HG03039 (cell line): ENCODE results near the gene CRISP3.
"Not testable (repeated sequence)": the region's sequence is repeated elsewhere in the genome, so short reads cannot be mapped to it uniquely, and the experiment has no call there.

Source experiments
- ATAC-seq: cut with Tn5 transposase; IDR thresholded peaks from one replicate; pipeline ENCODE4 v1.9.1; 2021; ENCODE audit warnings: mild to moderate bottlenecking, moderate library complexity; ENCODE audit not compliant: unreplicated experiment

The CRISP3 gene, protein sequence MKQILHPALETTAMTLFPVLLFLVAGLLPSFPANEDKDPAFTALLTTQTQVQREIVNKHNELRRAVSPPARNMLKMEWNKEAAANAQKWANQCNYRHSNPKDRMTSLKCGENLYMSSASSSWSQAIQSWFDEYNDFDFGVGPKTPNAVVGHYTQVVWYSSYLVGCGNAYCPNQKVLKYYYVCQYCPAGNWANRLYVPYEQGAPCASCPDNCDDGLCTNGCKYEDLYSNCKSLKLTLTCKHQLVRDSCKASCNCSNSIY

DNA sequence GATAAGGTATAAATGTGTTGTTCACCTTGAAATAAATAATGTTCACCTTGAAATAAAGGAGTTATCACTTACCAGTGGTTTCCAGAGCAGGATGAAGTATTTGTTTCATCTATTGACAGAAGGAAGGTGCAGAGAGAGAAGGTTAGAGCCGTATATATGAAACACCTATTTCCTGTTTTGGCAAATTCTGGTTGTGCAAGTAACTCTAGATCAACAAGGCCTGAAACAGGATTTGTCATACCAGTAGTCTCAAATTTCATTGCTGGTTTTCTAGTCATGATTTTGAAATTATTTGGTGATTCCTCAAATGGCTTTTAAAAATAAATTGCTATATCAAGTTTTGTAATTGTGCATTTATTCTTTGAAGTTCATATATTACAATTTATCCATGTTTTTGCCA, at the start of gene CRISP3:
TSS of gene CRISP3 (minus strand) at position 130 of the 400 bp plus-strand sequence. CDS start at position 109, 21 bp downstream.
- no peak for ATAC-seq

DNA sequence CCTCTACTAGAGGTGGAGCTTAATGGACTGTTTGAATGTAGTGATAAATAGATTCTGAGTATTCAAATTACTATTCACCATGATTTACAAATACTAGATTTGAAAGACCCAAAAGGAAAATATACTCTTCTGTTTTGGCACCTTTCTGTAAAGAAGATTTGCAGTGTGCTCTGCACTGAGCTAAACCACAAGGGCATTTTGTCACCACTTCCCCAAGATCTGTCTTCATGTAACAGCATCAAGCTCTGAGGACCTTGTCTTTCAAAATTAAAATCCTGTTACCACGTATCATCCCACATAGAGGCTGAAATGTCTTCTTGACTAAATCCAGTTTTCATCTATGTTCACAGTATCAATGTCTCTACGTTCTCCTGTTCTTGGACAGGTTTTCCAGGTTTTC, 46.2 kb upstream of the CRISP3 start:
- ATAC-seq: no peak

DNA sequence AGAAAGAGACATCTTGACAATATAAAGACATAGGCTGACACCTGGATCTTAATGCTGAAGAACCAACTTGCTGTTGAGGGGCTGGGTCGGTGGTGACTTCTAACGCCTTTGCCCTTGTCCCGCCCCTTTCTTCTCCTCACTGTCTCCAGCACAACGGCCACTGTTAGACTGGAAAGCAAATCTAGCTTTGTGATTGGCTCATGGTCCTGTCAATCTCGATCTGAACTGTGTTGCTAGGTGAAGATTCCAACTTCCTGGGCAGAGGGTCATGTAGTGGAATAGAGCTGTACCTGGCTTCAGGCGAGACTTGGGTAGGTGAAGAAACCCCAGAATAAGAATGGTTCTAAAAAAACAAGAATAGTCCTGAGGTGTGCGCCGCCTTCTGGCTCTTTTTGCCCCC, 43.0 kb upstream of the CRISP3 start, which contains the start of gene PGK2:
TSS of gene PGK2 (minus strand) at position 110 of the 400 bp plus-strand sequence. CDS start at position 12, 98 bp downstream.
- no peak for ATAC-seq

DNA sequence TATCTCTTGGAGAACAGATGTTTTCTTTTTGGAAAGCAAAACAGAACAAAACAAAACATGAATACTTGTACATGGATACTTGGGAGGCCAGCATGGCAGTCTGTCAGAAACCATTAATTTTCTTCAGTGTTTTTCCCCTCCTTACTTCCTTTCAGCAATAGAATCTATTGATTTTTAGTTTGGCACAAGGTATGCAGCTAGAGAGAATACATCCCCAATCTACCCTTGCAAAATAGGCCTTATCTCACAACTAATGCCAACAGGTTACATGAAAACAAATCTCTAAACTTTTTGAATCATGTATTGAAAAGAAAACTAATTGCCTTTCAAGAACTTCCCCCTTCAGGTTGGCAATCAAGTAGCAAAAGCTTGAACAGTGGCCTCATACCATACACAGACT, 40.1 kb upstream of the CRISP3 start:
- ATAC-seq: no peak

DNA sequence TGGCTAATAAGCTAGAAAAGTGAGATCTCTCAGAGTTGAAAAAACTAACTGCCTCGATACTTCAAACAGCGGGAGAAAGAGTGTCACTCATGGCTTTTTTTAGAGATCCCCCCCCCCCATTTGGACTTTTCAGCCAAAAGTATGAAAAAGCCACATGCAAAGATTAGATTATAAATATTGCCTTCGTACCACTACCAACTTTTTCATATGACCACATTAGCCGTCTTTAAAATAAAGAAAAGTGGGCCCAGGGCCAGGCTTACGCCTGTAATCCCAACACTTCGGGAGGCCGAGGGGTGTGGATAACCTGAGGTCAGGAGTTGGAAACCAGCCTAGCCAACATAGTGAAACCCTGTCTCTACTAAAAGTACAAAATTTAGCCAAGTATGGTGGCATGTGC, 38.5 kb upstream of the CRISP3 start:
- ATAC-seq: no peak

DNA sequence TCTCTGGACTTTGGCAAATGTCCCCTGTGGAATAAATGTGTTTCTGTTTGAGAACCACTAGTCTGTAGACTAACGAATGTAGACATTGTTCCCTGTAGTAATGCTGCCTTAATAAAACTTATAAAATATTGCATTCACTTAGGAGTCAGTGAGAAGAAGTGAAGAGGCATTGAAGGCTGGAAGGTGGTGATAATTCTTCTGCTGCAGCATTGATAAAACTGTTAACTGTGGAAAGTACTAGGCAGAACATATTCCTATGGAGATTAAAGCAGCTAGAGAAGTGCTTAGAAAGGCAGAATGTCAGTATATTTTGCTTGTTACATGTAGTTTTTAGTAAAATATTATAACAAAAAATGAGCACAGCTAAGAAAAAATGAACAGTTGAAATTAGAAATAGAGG, 38.1 kb upstream of the CRISP3 start:
- ATAC-seq: no peak

DNA sequence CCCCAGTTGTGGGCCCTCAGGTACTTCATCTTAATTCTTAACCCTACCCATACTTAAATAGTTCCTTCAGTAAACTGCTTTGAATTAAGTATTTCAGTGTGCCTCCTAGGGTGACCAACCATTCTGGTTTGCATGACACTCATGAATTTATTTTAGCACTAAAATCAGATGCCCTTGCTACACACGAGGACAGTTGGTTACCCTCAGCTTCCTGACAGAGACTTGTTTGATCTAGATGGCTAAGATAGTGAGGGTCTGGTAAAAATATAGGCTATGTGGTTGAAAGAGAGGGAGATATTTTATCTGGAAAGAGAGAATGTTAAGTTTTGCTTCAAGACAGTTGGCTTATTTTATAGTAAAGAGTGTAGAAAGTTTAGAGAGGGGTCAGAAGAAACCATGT, 32.3 kb upstream of the CRISP3 start:
- ATAC-seq: no peak

DNA sequence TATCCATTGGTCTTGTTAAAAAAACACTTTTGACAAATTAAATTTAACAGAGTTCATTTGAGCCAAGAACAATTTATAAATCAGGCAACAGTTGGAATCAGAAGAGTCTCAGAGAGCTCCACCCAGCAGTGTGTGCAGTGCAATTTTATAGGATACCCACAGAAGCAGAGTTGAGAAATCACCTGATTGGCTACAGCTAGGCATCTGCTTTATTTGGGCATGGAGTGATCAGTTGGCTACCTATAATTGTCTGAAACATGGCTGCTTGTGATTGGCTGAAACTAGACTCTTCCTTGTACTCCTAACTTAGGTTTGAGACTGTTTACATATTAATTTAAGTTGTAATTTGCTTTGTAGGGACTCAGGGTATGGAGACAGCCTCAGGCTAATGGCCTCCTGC, 30.9 kb upstream of the CRISP3 start:
- no peak for ATAC-seq

DNA sequence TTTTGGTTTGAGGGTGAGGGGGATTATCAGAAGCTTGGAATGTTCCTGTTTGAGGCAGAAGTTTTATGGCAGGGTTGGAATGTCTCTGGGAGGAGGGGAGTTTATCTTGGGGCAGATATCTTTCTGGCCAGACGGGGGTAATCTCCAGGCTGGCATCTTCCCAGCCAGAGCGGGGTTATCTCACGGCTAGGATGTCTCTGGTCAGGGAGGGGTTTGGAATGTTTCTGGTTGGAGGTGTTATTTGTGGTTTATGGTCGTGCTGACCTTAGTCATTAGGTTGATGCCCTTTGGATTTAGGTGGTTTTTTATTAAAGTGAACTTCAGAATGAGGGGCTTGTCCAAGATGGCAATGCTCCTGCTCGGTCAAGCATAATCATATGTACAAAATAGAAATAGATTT, 28.1 kb upstream of the CRISP3 start:
- ATAC-seq: no peak

DNA sequence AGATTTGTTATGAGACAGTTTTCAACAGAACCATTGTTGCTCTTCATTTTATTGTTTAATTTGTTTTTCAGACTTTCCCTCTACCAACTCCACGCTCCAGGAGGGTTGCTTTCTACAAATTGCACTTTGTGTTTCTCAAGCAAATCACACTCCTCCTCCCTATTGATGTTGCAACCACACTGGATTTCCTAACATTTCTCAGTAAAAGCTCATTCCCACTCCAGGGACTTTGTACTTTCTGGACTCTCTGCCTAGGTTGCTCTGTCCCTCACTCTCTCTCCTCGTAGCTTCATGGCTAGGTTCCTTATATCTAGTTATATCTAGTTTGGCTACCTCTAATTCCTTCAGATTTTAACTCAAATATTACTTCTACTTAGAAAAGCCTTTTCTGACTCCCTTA, 22.6 kb upstream of the CRISP3 start:
- no peak for ATAC-seq

DNA sequence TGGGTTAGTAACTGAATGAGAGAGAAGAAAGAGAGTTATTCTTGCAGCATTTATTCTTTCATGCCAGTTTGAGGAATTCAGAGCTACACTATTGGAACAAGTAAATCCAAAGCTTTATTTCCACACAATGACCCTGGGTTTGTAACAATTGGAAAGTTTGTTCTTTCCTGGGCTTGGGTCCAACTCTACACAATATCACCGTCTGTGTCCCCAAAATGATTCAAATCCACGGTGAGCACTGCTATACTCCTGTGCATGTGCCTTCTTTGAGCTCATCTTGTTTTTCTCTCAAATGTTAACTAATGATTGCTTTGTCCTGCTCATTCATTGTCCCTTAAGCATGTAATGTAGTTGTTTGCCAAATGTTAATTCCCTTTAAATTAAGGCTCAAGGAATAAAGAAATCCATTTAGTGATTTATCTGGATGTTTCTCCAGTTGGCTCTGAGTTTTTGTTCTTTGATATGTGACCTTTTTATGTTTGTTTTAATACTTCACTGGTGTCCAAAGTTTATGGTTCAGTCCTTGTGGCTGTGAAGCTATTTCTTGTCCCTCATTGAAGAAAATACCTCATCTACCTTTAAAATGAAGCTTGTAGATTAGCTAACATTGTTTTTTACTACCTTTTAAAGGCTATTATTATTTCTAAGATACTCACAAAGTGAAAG, 20.5 kb upstream of the CRISP3 start:
- ATAC-seq: no peak

DNA sequence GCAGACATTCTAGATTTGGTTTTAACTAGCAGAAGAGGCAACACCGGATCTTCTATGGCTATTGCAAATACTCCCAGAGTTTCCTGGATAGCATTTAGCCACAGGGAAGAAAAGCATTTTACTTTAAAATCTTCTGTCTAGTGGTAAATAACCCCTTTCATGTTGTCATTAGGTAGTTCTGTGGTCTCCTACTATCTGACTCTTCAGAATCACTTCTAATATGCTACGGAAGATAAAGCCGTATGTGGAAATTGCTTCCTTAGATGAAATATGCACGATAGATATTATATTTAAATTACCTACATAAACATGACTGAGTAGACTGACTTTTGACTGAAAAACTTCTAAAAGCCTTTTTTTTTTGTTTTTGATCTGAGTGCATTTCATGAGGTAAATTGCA, 759 bp downstream of the CRISP3 start:
- no peak for ATAC-seq

DNA sequence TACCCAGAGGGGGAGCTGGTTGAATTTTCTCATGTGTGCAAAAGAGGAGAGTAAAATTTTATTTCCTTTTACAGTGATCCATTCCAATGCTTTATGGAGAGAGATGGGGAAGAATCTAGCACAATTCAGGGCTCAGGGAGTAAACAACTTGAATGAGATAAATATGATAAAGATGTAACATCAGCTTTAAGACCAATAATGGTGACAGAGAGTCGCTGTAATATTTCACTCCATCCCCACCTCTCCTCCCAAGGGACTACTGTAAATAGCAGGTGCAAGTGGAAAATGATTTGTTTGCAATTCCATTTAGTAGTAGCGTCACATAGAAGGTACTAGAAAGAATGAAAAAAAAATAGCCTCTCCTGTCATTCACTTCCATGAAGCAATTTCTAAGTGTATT, 4.8 kb downstream of the CRISP3 start:
- no peak for ATAC-seq

DNA sequence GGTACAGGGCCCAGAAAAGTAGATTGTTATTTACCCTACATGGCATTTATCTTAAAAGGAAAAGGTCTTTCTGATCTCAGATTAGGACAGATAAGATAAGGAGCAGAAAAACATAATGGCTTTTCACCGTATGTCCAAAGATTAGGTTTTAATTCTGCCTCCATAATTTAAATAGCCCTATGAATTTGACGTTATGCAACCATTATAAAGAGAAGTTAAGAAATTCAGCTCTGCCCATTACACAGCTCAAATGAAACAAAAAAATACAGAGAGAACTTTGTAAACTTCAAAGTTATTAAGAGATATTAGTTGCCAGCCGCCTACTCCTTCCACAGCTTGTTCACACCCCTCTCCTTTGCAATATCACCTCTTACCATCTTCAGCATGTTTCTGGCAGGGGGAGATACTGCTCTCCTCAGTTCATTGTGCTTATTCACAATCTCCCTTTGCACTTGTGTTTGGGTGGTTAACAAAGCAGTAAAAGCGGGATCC, 8.1 kb downstream of the CRISP3 start:
- no peak for ATAC-seq

DNA sequence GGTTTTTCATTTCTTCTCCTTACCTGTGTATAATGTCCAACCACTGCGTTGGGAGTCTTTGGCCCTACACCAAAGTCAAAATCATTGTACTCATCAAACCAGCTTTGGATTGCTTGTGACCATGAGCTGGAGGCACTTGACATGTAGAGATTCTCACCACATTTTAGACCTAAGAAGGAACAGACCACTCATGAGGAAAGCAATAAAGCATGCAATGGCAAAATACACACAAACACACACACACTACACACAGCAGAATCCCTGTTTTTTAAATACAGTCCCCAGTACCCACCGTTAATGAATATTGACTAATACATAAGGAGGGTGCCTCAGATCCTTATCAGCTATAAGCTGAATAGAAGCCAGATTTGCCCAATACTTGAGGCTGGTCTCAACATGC, 10.5 kb downstream of the CRISP3 start:
- ATAC-seq: no peak

DNA sequence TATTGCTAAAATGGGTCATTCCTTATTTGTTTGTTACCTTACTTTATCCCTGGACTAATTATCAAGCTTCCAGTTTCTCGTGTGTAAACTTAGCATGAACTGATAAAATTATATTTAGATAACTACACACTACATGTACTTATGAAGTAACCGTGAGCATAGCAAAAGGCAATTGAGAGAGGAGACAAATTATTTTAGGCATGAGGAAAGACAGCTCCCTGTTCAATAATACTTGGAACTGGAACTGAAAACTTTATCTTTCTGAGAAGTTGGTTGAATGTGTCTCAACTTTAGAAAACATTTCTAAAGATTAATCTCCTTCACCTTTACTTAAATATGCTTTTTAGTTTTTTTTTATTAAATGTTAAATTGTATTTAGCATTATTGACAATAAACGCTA, 11.4 kb downstream of the CRISP3 start:
- no peak for ATAC-seq

DNA sequence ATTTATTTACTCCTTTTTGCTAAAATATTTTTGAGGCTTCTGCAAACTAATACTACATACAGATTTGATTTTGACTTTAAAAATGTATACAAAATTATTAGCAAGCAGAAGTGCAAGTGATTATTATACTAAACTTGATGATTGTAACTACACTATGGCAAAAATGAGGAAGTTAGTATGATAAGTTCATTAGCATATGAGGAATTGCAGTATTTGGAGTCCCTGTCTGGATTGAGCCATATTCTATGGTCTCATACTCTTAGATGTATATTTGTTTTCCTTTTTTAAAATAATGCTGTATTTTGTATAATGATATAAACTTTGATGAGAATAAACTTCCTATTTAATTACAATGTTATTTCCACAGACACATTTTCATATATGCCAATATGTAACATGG, 13.9 kb downstream of the CRISP3 start:
- ATAC-seq: no peak

DNA sequence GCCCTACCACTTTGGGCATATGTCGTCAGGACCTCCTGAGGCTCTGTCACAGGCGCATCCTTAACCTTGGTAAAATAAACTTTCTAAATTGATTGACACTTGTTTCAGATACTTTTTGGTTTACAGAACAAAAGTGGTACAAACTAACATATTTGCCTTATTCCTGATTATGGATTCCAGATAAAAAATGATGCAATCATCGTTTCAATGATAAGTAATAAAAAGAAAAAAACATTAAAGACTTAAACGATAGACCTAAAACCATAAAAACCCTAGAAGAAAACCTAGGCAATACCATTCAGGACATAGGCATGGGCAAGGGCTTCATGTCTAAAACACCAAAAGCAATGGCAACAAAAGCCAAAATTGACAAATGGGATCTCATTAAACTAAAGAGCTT, 20.3 kb downstream of the CRISP3 start:
- not testable (repeated sequence) for ATAC-seq

DNA sequence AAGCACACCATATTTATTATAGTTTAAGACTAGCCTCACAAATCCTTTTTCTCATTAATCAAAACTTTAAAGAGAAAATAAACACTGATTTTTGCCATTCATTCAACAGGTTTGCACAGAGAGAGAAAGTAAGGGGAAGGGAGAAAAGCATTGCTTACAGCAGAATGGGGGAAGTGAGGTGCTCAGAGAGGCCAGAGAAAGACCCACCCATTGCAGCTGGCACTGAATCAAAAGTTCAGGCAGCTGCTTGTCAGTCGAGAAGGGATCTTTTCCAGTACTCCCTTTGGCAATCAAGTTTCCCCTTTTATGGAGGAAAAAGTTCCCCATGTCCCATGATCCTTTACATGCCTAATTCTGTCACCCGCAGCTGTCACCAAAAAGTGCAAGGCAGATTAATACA, 22.9 kb downstream of the CRISP3 start:
- no peak for ATAC-seq

DNA sequence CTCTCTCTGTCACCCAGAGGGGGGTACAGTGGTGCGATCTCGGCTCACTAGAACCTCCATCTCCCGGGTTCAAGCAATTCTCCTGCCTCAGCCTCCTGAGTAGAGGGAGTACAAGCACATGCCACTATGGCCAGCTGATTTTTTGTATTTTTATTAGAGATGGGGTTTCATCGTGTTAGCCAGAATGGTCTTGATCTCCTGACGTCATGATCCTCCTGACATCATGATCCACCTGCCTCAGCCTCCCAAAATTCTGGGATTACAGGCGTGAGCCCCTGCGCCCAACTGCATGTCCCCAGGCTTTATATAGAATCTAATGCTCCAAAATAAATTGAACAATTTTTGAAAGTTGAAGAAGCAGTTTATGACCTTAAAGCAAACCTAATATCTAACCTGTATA, 23.8 kb downstream of the CRISP3 start:
- ATAC-seq: no peak

DNA sequence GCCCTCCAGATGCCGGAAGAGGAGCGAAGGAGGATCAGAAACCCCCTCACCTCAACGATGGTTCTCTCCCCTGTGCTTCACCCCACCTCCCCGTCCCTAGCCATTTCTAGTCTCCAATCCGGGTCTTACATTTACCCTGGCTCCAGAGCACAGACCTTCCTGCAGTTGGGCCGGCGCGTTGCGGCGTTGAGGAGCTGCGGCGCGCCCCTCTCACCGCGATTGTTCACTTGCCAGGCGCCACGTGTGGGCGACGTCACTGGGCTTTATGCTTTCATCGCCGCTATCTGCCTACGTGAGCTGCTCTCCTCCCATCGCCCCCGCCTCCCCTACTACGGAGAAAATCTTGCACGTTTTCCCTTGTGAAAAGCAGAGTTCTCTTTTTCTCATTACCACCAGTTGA, 30.8 kb downstream of the CRISP3 start, which contains the start of gene CRISP2:
TSS of gene CRISP2 (minus strand) at position 198 of the 400 bp plus-strand sequence. CDS start 4,347 bp downstream, outside the sequence.
- no peak for ATAC-seq

DNA sequence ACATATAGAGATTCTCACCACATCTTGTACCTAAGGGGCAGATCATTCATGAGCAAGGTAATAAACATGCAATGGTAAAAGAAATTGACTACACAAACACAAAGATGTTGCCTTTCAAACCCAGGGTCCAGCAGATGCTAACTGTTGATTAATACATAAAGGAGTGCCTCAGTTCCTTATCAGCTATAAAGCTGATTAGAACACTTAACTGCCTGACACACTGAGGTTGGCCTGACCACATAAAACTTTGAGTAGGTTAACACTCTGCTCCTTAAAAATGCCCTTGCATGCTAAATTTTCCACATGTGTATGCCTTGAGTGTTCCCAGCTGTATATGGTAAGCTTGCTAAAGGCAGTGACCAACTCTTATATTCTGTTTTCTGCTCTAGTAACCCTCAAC, 45.7 kb downstream of the CRISP3 start:
- ATAC-seq: no peak
